Smooth muscle cell of the umbilical artery (primary cell): ENCODE results near the gene GNB5. TPM values are rescaled to one million over a fixed set of nuclear protein-coding genes. Genes with fewer than 3 reads are reported as not detected.

Experiments
- total RNA-seq: library from RNA; depleted of rRNA; stranded (reverse); fragments of >200 nt; gene quantifications from 2 replicates; pipeline ENCODE4 v1.2.3, GENCODE V29; 2014

GNB5 gene
- total RNA-seq = 24.9 and 59.0 TPM in 2 replicates

DNA sequence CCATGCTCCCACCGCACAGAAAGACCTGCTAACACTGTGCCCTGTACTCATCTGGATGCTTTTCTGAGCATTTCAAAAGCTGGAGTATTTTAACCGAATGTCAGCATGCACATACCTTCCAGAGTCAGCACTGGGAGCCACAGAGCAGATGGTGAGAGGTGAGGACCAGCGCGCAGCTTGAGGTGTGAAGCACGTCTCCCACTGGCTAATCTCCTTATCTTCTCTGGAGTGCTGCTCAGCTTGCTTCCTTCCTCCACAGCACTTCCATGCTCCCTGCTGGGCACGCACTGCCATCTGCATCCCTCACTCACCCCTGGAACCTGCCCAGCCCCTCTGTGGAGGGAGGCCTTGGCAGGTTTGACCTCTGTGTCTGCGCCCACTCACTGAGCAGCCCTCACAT, at the start of gene GNB5:
Gene GNB5 (minus strand): TSS at position 186 of the 400 bp plus-strand sequence. CDS start 6,716 bp downstream, outside the sequence.

Other genes starting within 250 kb of the GNB5 start
- gene LEO1, start 219.6 kb downstream of the GNB5 start, total RNA-seq = 34.7 and 49.9 TPM in 2 replicates
- gene MAPK6, start 172.2 kb downstream of the GNB5 start, total RNA-seq = 87.0 and 88.4 TPM in 2 replicates
- gene BCL2L10, start 78.6 kb downstream of the GNB5 start, total RNA-seq = 0.14 TPM in 1 of 2 replicates, not detected in the other
- gene MYO5C, start 104.4 kb upstream of the GNB5 start, total RNA-seq = under 0.01 and 0.23 TPM in 2 replicates